ENCODE measurements around the gene SHISA4.

GRCh38 chr1:201939148-201939547 lies 50.5 kb downstream of the SHISA4 start:
- TF ChIP-seq CTCF (IDR thresholded peaks at IDR 0.05) (no peak), EZH2 (IDR thresholded peaks at IDR 0.05) (no peak)

All from neural progenitor cell (in vitro differentiated cells).